Measurements from ENCODE around the gene LRRC36. TPM values are rescaled to one million over a fixed set of nuclear protein-coding genes. Genes with fewer than 3 reads are reported as not detected.

The LRRC36 gene
- total RNA-seq, 6 experiments from 2014 or later: not detected

GRCh38 chr16:67388591-67388990, 62.0 kb downstream of the LRRC36 start:
- Histone ChIP-seq H3K27ac (no peak overlapping the region), H3K4me1 (peaks cover 0 to 4% (median 0%) of the 10 kb centered on the region in 4 donors), H3K4me3 (no peak overlapping the region), H3K27me3 (no peaks in the 10 kb centered on the region), H3K36me3 (no peaks in the 10 kb centered on the region), H3K9me3 (no peaks in the 10 kb centered on the region)
- intact Hi-C loops (cut with DNase I): no loop called here
- WGBS (ENCODE audit: insufficient coverage, low coverage, low lambda C conversion rate, missing lambda C conversion rate): no CpG with 5 or more reads among the region's 2 CpGs
- no peak for DNase-seq
- TF ChIP-seq POLR2A (IDR thresholded peaks at IDR 0.05): no peak
- no peak for TF ChIP-seq CTCF (IDR thresholded peaks at IDR 0.05)
- ATAC-seq: no peak

GRCh38 chr16:67389911-67390815, 63.5 kb downstream of the LRRC36 start:
- DNase-seq (no peak), ATAC-seq (peak in 3 of 4 donors; percentile 2 to 44 (median 39))
- no peak overlapping the region for H3K27ac ChIP-seq
- no peaks in the 10 kb centered on the region for H3K27me3 ChIP-seq
- peaks cover 0 to 5% (median 0%) of the 10 kb centered on the region in 4 donors for H3K4me1 ChIP-seq
- intact Hi-C loops (cut with DNase I): loop anchor here in 1 of 2 donors (10.0 kb wide), 1 partner anchor 135 kb away; no protein-coding TSS in a partner anchor
- no peaks in the 10 kb centered on the region for H3K9me3 ChIP-seq
- no peaks in the 10 kb centered on the region for H3K36me3 ChIP-seq
- 61% methylated on average over 10 of the region's 27 CpGs for WGBS (ENCODE audit: insufficient coverage, low coverage, low lambda C conversion rate, missing lambda C conversion rate)
- no peak overlapping the region for H3K4me3 ChIP-seq
- no peak for TF ChIP-seq CTCF (IDR thresholded peaks at IDR 0.05)
- TF ChIP-seq POLR2A (IDR thresholded peaks at IDR 0.05): no peak

GRCh38 chr16:67390816-67391423, 64.3 kb downstream of the LRRC36 start:
- TF ChIP-seq POLR2A (IDR thresholded peaks at IDR 0.05) (no peak), CTCF (IDR thresholded peaks at IDR 0.05) (no peak)
- H3K4me3 ChIP-seq: no peak overlapping the region
- no peaks in the 10 kb centered on the region for H3K9me3 ChIP-seq
- H3K27ac ChIP-seq: no peak overlapping the region
- DNase-seq (no peak), ATAC-seq (no peak)
- H3K36me3 ChIP-seq: no peaks in the 10 kb centered on the region
- intact Hi-C loops (cut with DNase I): loop anchor here in 1 of 2 donors (10.0 kb wide), 1 partner anchor 136 kb away; no protein-coding TSS in a partner anchor
- H3K27me3 ChIP-seq: no peaks in the 10 kb centered on the region
- 58% methylated on average over 3 of the region's 11 CpGs for WGBS (ENCODE audit: insufficient coverage, low coverage, low lambda C conversion rate, missing lambda C conversion rate)
- H3K4me1 ChIP-seq: peaks cover 0 to 5% (median 0%) of the 10 kb centered on the region in 4 donors

- ATAC-seq: no peak
- TF ChIP-seq CTCF (IDR thresholded peaks at IDR 0.05) (no peak), POLR2A (IDR thresholded peaks at IDR 0.05) (no peak)
- WGBS (ENCODE audit: insufficient coverage, low coverage, low lambda C conversion rate, missing lambda C conversion rate): 91% methylated on average over 4 of the region's 15 CpGs
- Histone ChIP-seq H3K27me3 (no peaks in the 10 kb centered on the region), H3K9me3 (no peaks in the 10 kb centered on the region), H3K4me1 (peaks cover 0 to 5% (median 0%) of the 10 kb centered on the region in 4 donors), H3K27ac (no peak overlapping the region), H3K4me3 (no peak overlapping the region), H3K36me3 (no peaks in the 10 kb centered on the region)
- intact Hi-C loops (cut with DNase I): loop anchor here in 1 of 2 donors (10.0 kb wide), 1 partner anchor 137 kb away; no protein-coding TSS in a partner anchor
- DNase-seq: no peak
Measured at GRCh38 chr16:67391424-67392300, 65.0 kb downstream of the LRRC36 start.

Data from right lobe of liver (tissue), 6 donors.